Activated T-helper 9 cell treated with anti-CD3 and anti-CD28 coated beads, Interleukin-2, amount 50 U/mL, for 16 hours (primary cell): ENCODE data around the gene ZBTB8A.
"Not testable (repeated sequence)": the region's sequence is repeated elsewhere in the genome, so short reads cannot be mapped to it uniquely, and the experiment has no call there.

Experiments
- DNase-seq: peaks from one replicate; pipeline ENCODE4 v3.0.0-alpha.2; 2020; ENCODE audit warnings: low read depth

The ZBTB8A gene

DNA sequence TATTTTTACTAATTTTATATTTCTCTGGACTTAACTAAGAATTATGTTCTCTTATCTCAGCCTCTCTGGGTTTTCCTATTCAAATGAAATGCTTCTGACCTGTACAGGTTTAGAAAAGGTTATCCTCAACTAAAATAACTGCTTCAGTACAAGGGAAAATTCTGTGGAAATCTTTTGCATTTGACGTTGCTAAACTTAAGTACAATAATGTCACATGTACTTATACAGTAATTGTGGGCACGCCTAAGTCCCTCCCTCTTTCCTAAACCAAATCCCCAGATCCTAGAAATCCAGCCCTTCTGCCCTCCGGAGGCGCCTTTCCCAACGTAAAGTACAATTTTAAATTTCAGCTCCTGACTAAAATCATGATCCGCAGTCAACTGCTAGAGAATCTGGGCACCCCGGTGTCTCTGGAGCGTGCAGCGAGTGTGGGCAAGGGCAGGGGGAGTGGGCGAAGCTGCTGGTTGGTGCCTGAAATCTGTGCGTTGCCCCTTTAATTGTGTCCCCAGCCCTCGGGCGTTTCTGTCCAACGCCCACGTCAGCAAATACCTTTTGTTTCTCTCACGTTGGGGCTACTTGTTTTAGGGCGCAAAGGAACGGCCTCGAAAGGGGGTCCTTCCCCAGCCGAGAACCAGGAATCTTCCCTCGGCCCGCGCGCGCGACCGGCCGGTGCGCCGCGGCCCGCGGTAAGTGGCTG is at the start of gene ZBTB8A:
Gene ZBTB8A, plus strand, starts transcription at position 541 of the 697 bp plus-strand sequence. CDS start 53,505 bp downstream, outside the sequence.
- no peak for DNase-seq

DNA sequence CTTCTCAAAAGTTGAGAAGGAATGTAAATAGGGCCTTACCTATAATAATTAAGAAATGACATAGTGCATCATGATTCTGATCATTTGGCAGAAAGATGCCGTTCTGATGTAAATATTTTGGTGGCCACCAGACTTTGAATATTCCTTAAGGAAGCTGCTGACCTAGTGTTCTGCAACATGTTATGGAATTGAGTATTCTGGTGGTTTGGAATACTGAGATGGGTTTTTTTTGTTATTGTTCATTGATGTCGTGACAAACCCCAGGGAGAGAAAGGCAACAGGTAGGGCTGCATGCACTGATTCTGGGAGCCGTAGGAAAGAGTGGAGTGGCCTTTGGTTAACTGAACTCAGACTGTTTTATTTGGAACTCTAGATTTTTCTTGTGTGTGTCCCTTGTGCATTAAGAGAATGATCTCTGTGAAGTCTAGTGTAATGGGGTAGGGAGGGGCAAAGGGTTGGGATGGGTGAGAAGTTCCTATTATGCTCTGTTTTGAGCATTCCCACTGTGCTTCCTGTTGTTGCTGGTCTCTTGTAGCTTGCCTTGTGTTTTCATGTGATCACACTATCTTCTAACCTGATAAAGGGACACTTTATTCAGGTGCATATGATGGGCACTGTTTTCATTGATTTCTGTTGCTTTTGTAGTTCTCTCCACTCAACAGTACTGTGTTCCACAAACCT is 49.3 kb upstream of the ZBTB8A start:
- DNase-seq, result no peak

DNA sequence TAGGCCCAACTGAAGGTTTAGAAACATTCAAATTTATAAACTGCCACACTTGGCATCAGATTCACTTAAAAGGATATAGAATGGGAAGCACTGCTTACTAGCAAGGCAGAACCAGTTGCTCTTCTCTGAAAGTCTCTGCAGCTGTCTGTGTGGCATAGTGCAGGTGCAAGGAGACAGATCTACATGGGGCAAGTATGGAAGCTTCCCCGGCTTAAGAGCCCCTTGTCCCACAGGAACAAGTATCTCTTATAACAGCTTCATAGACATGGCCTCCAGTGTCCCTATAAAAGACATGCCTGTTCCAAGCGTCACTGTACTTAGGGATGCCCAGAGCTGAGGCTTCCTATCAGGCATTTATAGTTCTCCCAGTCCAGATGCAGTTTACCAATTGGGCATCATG is 47.8 kb upstream of the ZBTB8A start:
- no peak for DNase-seq

DNA sequence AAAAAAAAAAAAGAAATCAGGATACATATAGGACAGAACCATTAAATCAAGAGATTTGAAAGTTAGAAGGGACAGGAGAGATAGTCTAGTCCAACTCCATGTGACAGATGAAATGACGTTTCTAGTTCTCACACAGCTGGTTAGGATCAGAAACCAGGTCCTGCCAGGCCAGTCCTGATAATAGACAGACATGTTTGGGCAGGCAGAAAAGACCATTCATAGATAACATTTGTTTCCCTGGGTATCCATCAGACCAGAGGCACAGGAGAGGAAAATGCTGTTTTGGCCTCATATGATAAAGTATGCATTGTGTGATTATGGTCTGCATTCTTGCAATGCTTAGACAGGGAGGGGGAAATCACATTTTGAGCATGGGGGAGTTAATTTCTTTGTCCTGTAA is 45.0 kb upstream of the ZBTB8A start:
- DNase-seq, result no peak

DNA sequence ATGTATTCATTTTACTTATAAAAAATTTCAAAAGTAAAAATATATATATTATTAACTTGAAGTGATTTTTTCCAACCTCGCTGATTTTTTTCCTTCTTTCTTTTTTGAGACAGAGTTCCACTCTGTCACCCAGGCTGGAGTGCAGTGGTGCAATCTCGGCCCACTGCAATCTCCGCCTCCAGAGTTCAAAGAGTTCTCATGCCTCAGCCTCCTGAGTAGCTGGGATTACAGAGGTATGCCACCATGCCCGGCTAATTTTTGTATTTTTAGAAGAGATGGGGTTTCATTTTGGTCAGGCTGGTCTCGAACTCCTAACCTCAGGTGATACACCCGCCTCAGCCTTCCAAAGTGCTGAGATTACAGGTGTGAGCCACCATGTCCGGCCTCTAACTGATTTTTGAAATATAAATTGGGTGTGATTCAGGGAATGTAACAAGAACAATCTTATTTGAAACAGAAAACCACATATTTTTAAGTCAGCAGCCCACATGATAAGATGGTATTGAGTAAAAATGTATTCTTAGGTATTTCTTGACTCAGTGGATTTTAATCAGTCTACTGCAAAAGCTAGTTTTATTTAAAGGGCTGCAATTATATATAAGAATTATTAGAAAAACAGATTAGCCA is 44.4 kb upstream of the ZBTB8A start:
- no peak for DNase-seq

DNA sequence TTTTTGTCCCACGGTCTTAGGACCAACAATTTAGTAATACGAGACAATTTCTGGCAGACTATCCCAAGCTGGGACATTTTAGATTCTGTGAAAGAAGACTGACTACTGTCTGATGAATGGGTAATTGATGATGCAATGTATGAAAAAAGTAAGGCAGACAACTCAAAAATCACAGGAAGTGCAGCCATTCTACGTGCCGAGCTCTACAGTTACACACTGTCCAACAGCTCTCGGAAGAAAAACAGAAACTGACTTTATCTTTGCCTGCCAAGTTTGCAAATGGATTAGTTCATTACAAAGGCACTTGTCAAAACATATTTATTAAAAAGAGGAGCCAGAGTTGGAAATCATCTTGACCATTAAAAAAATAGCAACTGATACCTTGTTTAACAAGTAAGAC is 43.1 kb upstream of the ZBTB8A start:
- no peak for DNase-seq

DNA sequence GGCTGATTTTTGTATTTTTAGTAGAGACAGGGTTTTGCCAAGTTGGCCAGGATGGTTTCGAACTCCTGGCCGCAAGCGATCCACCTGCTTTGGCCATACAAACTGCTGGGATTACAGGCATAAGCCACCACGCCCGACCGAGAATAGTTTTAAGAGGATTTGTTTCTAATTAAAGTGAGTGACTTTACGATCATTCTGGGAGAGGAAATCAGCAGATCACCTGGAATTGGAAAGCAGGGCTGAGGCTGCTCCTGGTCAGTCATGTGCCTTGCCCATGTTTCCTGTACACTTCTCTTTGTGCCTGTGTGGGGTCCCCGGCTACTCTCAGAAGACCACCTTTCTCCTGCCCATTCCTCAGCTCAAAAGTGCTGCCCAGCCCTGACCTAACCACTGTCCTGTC is 40.5 kb upstream of the ZBTB8A start:
- DNase-seq, result no peak

DNA sequence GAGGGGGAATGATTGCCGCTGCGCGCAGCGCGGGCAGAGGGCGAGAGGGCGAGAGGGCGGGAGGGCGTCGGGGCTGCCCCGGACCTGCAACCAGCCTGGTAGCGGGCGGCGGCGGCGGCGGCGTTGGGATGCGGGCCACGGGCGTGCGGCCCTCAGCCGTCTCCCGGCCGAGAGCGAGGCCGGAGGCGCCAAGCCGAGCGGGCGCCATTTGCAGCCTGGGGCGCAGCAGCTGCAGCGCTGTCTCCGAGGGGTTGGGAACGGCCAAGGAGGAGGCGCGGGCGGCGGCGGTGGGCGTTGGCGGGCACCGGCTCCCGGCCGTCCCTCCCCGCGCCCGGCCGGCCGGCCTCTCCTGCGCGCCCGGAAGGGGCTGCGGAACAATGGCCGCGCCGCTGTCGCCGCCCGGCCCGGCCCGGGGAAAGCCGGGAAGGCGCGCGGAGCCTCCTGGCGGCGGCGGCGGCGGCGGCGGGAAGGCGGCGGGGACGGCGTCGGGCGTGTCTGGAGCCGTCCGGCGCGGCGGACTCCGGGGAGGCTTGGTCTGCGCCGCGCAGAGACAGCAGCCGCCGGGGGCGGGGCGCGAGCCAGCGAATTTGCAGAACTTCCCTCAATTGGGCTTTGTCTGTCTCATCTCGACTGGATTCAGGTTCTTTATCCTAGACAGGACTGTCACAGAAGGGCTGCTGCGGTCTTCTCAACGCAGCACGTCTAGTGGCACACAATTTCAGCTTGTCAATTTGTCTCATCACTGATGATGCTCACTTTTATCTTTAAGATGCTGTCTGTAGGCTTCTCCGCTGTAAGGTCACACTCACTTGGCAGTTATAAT is 38.6 kb upstream of the ZBTB8A start:
- DNase-seq, result peak; percentile 3

DNA sequence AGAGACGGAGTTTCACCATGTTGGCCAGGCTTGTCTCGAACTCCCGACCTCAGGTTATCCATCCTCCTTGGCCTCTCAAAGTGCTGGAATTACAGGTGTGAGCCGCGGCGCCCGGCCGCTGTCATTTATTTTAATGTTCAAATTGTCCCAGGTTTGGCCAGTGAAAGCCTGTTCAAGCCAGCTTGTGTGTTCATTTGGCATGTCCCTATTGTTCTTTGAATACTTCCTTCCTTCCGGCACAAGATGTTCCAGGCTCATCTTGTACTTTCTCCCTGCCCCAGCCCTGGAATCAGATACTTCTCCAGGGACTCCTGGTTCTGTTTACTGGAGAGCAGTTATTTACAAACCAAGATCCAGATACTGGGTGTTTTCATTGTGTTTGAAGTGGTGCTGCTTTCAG is 37.4 kb upstream of the ZBTB8A start:
- DNase-seq, result no peak

DNA sequence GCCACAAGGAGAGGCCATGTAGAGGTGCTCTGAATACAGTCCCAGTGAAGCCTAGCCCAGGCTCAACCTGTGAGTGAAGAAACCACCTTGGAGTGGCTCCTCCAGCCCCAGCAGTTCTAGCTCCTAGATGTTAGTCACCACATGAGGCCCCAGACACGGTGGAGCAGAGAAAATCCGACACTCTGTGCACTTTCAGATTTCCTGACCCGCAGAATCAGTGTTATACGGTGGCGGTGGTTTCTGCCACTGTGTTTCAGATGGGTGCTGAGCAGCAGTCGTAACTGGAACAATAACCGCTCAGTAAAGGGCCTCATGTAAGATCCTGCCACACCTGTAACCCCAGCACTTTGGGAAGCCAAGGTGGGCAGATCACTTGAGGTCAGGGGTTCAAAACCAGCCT is 36.1 kb upstream of the ZBTB8A start:
- no peak for DNase-seq

DNA sequence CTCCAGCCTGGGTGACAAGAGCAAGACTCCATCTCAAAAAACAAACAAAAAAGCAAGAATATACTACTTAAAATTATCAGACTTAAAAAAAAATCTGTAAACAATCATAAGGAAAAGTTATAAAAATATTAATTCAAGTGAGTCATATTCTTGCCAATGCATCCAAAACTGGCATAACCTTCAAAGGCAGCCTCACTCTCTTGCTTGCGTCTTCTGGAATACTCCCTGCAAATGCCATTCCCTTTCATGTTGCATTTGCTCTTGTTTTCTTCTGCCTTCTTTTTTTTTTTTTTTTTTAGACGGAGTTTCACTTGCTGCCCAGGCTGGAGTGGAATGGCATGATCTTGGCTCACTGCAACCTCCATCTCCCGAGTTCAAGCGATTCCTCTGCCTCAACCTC is 32.2 kb upstream of the ZBTB8A start:
- no peak for DNase-seq

DNA sequence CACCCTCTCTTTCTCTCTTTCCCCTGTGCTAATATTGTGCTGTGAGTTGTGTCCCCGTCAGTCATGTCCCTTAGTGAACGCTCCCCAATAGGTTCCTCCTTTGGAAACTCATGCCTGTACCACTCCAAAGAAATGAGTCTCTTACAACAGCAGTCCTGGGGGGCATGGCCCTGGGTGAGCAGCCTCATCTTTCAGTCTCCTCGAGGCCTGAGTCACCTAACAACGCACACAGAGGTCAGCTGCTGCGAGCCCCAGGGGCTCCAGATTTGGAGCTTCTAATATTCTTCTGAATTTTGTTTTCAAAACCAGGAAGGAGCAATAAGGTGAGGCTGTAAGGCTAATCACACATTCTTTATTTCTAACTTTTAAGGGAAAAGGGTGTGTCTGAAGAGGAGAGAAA is 30.5 kb upstream of the ZBTB8A start:
- DNase-seq, result no peak

DNA sequence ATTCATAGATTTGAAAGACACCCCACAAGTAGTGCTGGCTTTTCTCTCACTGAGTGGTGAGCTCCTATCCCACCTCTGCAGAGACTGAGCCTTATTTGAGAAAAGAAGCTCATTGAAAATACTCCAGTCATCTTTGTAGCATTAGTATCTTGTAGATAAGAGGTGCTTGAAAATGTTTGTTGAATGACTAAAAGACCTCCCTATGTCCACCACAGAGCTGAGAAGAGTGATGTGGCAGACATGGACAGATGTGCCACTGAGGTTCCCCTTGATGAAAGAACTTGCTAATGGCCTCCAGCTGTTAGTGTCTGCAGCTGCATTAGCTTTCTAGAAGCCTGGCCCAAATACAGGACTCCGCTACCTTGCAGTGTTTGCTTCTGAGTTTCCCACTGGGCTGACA is 29.3 kb upstream of the ZBTB8A start:
- DNase-seq, result no peak

DNA sequence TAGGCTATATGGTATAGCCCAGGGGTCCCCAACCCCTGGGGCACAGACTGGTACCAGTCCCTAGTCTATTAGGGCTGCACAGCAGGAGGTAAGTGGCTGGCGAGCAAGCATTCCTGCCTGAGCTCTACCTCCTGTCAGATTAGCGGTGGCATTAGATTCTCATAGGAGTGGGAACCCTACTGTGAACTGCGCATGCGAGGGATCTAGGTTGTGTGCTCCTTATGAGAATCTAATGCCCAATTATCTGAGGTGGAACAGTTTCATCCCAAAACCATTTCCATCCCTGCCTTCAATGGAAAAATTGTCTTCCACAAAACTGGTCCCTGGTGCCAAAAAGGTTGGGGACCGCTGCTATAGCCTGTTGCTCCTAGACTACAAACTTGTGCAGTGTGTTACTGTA is 22.8 kb upstream of the ZBTB8A start:
- no peak for DNase-seq

DNA sequence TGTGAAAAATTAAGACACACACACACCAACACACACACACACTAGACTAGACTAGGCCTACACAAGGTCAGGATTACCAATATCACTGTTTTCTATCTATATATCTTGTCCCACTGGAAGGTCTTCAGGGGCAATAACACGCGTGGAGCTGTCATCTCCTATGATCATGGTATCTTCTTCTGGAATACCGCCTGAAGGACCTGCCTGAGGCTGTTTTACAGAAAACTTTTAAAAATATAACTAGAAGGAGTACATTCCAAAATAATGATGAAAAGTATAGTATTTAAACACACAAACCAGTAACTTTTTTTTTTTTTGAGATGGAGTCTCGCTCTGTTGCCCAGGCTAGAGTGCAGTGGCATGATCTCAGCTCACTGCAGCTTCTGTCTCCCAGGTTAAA is 20.3 kb upstream of the ZBTB8A start:
- DNase-seq, result no peak

DNA sequence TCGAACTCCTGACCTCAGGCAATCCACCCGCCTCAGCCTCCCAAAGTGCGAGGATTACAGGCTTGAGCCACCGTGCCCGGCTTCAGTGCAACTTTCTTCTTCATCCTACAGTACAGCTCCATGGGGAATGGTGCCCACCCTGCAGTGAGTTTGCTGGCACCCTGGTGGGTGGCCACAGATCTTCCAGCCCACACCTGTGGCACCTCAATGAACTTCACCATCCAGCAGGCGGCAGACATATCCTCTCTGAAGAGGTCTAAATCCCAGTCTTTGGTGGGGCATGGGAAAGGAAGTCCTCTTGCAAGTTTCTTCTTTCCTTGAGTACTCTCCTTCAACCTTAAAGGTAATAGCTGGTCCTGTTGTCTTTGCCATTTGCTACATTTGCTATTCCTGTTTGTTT is 18.1 kb upstream of the ZBTB8A start:
- DNase-seq, result no peak

DNA sequence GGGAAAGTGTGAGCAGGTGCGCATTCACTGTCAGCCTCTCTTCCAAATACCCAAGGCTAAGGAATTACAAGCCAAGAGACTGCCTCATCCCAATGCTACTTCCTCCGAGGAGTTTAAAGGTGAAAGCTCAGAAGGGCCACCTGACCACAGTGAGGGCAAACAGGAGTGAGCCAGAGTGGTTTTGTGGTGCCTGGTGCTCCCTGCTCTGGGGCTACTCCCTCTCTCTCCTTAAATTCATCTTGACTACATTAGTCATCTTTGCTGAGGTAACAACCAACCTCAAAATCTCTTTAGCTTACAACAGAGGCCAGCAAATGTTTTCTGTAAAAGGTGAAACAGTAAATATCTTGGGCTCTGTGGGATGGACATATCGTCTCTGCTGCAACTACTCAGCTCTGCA is 14.2 kb upstream of the ZBTB8A start:
- no peak for DNase-seq

DNA sequence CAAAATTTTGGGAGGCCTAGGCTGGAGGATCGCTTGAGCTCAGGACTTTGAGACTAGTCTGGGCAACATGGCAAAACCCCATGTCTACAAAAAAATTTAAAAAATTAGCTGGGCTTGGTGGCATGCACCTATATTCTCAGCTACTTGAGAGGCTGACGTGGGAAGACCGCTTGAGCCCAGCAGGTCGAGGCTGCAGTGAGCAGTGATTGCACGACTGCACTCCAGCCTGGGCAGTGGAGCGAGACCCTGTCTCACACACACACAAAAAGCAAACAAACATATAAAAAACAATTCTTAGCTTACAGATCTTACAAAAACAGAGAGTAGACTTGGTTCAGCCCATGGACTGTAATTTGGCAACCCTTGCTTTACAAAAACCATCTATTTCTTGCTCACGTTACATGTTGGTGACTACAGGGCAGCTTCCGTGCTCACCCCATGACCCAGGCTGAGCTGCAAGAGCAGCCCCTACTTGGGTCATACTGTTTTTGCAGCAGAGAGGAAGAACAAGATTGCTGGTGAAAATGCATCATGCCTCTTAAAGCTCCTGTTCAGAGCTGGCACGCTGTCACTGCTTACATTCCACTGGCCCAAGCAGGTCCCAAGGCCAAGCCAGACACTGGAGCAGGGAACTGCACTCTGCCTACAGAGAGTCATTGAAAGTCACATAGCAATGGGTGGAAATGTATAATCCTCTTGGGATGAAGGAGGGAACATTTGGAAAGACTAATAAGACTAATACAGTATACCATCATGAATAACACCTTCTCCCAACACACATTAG is 13.4 kb upstream of the ZBTB8A start:
- DNase-seq, result no peak

DNA sequence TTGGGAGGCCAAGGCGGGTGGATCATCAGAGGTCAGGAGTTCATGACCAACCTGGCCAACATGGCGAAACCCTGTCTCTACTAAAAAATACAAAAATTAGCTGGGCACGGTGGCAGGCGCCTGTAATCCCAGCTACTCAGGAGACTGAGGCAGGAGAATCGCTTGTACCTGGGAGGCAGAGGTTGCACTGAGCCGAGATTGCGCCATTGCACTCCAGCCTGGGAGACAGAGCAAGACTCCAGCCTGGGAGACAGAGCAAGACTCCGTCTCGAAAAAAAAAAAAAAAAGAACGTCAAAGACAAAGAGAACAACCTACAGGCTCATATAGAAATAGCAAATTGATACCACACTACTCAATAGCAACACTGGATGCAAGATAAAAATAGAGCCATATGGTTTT is 10.7 kb upstream of the ZBTB8A start:
- DNase-seq, result not testable (repeated sequence)

DNA sequence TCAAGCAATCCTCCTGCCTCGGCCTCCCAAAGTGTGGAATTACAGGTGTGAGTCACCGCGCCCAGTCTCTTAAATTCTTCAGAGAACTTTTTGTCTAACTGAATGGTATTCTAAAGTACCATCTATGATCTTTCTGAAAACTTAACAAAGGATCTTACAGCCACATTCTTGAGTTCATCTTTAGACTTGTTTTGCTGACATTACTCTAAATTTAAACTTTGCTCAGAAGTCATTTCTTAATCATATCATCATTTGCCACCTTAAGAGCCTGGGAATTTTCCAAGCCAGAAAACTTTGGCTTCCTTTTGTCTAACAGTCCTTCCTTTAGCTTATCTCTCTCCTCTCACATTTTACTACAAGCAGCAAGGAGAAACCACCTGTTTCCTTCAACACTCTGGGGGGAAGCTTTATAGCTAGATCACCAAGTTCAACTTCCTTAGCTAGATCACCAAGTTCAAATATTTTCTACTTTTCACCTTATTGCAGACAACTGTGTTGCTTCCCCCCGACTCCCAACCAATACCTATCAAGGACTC is 5.4 kb upstream of the ZBTB8A start:
- DNase-seq, result no peak

DNA sequence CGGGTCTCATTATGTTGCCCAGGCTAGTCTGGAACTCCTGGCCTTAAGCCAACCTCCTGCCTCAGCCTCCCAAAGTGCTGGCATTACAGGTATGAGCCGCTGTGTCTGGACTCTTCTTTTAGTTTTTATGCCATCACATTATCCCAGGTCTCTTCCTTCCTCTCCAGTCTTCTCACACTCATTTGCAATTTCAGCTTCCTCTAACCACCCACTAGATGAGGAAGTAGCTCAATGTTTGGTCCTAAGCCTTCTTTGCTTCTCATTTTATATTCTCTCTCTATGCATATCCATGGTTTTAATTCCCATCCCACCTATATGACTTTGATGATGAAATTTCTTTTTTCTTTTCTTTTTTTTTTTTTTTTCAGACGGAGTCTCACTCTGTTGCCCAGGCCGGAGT is 3.1 kb upstream of the ZBTB8A start:
- DNase-seq, result no peak

DNA sequence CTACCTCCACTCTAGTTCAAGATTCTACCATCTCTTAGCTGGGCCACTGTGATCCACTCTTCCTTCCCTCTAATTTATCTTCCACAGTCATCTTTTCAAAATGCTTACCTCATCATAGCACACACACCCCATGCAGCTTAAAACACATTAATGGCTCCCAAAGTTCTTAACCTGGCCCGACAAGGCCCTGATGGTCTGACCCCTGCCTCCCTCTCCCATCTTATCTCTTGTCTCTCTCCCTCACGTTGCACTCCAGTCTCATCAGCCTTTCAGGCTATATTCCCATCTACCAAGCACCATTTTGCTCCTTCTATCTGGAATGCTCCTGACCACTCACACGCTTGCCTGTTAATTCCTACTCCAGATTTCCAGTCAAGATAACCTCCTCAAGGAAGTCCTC is 2.5 kb upstream of the ZBTB8A start:
- no peak for DNase-seq
